Natural killer cell (primary cell): Measurements from ENCODE around the gene DOHH. TPM values are rescaled to one million over a fixed set of nuclear protein-coding genes. Genes with fewer than 3 reads are reported as not detected.
"Not testable (repeated sequence)": the region's sequence is repeated elsewhere in the genome, so short reads cannot be mapped to it uniquely, and the experiment has no call there.

ENCODE experiments used
- ATAC-seq, 3 donors: fragments of 150-1000 bp in 2 of 3; fragments of 200-7000 bp in 1 of 3; cut with Tn5 transposase; 1 replicate in 1 of 3; 2 replicates in 2 of 3; pipeline ENCODE4 v1.10.0; 2021; ENCODE audit warnings: mild to moderate bottlenecking in 2 of 3, moderate library complexity in 2 of 3
- DNase-seq, 2 donors: peaks; one replicate each; pipeline versions ENCODE4 v3.0.0 to v3.0.0-alpha.2; 2013 to 2021; ENCODE audit warnings: mixed read lengths in 1 of 2
- H3K27ac ChIP-seq: one replicate; pipeline ENCODE4 v1.5.1; 2013; ENCODE audit warnings: mild to moderate bottlenecking, low read length
- H3K27me3 ChIP-seq: one replicate; pipeline ENCODE4 v1.6.1; 2013; ENCODE audit warnings: low read length; ENCODE audit not compliant: control insufficient read depth, insufficient read depth
- H3K36me3 ChIP-seq: one replicate; pipeline ENCODE4 v1.6.1; 2013; ENCODE audit warnings: low read length; ENCODE audit not compliant: control insufficient read depth, insufficient read depth
- H3K4me1 ChIP-seq: one replicate; pipeline ENCODE4 v1.6.1; 2013; ENCODE audit warnings: low read length; ENCODE audit not compliant: control insufficient read depth, insufficient read depth
- H3K4me3 ChIP-seq: one replicate; pipeline ENCODE4 v1.5.1; 2013; ENCODE audit warnings: low read length
- H3K9me3 ChIP-seq: one replicate; pipeline ENCODE4 v1.6.1; 2013; ENCODE audit warnings: low read length; ENCODE audit not compliant: control insufficient read depth, insufficient read depth
- H3K27ac Mint-ChIP-seq, 2 donors: one replicate each; pipeline ENCODE4 v1.8.0; 2022; ENCODE audit warnings: mild to moderate bottlenecking in 2 of 2, mixed read lengths in 2 of 2, moderate library complexity in 1 of 2
- H3K27me3 Mint-ChIP-seq, 2 donors: one replicate each; pipeline ENCODE4 v1.8.0; 2022; ENCODE audit warnings: low read depth in 2 of 2, mixed read lengths in 2 of 2
- H3K36me3 Mint-ChIP-seq: one replicate; pipeline ENCODE4 v1.8.0; 2022; ENCODE audit warnings: mixed read lengths
- H3K4me1 Mint-ChIP-seq, 2 donors: one replicate each; pipeline ENCODE4 v1.8.0; 2022; ENCODE audit warnings: mixed read lengths in 2 of 2
- H3K4me3 Mint-ChIP-seq: one replicate; pipeline ENCODE4 v1.8.0; 2022; ENCODE audit warnings: mild to moderate bottlenecking, moderate library complexity, mixed read lengths
- H3K9me3 Mint-ChIP-seq, 2 donors: one replicate each; pipeline ENCODE4 v1.8.0; 2022; ENCODE audit warnings: mixed read lengths in 2 of 2
- WGBS: methylation state at CpG from one replicate; pipeline ENCODE4 v1.1.7; 2013; ENCODE audit warnings: missing lambda C conversion rate; ENCODE audit not compliant: insufficient coverage; 5-methylcytosine and 5-hydroxymethylcytosine counted together
- intact Hi-C: fragments of 100-400 bp; cut with micrococcal nuclease; formaldehyde crosslinking; loops from one replicate; pipeline ENCODE4 v1.14.2; 2022
- total RNA-seq, 4 donors: library from RNA; stranded (reverse); fragments of 120-200 nt in 1 of 4; gene quantifications; one replicate each; pipeline versions ENCODE4 v1.2.3 to v1.2.4, GENCODE V29; 2013 to 2022
- TF ChIP-seq, protein P1 (sequence below): fragments of 200-600 bp; IDR thresholded peaks from one replicate; pipeline ENCODE4 v1.8.0; 2022; ENCODE audit warnings: antibody characterized with exemption

DOHH gene
- total RNA-seq, 3 donors from 2014 or later (not counting 1 experiment from before 2014, with no cell fraction given) = 4.5 to 5.9 (median 4.6) TPM

DNA sequence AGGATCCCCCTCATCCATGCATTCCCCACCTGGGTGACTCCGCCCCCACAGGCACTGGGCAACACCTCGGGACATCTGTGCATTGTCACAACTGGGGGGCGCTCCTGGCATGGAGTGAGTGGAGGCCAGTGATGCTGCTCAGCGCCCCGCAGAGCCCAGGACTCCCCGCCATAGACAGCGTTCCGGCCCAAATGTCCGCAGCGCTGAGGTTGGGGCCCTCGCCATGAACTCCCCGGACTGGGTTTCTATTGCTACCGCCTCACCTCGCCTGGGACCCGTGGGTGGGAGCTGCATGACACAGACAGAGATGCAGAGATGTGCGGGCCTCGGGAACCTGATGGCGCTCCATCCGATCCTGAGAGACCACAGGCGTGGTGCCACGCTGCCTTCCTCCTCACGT is 10.3 kb upstream of the DOHH start:
- no peaks in the 10 kb centered on the region for H3K27me3 ChIP-seq
- TF ChIP-seq, protein P1, sequence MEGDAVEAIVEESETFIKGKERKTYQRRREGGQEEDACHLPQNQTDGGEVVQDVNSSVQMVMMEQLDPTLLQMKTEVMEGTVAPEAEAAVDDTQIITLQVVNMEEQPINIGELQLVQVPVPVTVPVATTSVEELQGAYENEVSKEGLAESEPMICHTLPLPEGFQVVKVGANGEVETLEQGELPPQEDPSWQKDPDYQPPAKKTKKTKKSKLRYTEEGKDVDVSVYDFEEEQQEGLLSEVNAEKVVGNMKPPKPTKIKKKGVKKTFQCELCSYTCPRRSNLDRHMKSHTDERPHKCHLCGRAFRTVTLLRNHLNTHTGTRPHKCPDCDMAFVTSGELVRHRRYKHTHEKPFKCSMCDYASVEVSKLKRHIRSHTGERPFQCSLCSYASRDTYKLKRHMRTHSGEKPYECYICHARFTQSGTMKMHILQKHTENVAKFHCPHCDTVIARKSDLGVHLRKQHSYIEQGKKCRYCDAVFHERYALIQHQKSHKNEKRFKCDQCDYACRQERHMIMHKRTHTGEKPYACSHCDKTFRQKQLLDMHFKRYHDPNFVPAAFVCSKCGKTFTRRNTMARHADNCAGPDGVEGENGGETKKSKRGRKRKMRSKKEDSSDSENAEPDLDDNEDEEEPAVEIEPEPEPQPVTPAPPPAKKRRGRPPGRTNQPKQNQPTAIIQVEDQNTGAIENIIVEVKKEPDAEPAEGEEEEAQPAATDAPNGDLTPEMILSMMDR = no peak
- H3K4me1 Mint-ChIP-seq = peaks cover 36 to 51% of the 10 kb centered on the region in 2 donors
- no peak for ATAC-seq
- no peak for DNase-seq
- no peak overlapping the region for H3K4me3 ChIP-seq
- H3K9me3 Mint-ChIP-seq = no peaks in the 10 kb centered on the region
- no peak overlapping the region for H3K27ac Mint-ChIP-seq
- H3K36me3 ChIP-seq = peaks cover 11% of the 10 kb centered on the region
- H3K4me3 Mint-ChIP-seq = no peak overlapping the region
- H3K36me3 Mint-ChIP-seq = no peaks in the 10 kb centered on the region
- H3K27me3 Mint-ChIP-seq = no peaks in the 10 kb centered on the region
- WGBS = 92% methylated on average over 22 of the region's 22 CpGs
- intact Hi-C loops = no loop called here
- no peak overlapping the region for H3K27ac ChIP-seq
- no peaks in the 10 kb centered on the region for H3K9me3 ChIP-seq
- peaks cover 49% of the 10 kb centered on the region for H3K4me1 ChIP-seq

DNA sequence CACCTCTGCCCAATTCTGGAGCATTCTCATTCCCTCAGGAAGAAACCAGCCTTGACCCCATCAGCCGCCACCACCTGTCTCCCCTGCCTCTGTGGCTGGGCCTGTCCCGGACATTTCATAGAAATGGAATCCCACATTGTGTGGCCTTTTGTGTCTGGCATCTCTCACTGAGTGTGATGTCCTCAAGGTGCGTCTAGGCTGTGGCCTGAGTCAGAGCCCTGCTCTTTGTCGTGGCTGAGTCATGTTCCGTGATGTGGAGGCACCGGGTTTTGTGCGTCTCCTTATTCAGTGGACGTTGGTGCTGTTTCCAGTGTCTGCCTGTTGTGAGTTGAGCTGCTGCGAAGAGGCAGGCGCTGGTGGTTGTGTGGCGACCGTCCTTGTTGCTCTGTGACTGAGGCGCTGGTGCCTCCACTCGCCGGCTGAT is 9.1 kb upstream of the DOHH start:
- H3K36me3 ChIP-seq = peaks cover 11% of the 10 kb centered on the region
- no peak for DNase-seq
- H3K27ac ChIP-seq = no peak overlapping the region
- intact Hi-C loops = no loop called here
- H3K4me3 ChIP-seq = no peak overlapping the region
- Mint-ChIP-seq H3K27ac (peak overlapping the region; percentile 83 to 87), H3K4me1 (peaks cover 39 to 54% of the 10 kb centered on the region in 2 donors), H3K4me3 (peak overlapping the region; percentile 79), H3K36me3 (no peaks in the 10 kb centered on the region), H3K27me3 (no peaks in the 10 kb centered on the region), H3K9me3 (no peaks in the 10 kb centered on the region)
- 67% methylated on average over 15 of the region's 15 CpGs for WGBS
- ATAC-seq = no peak
- TF ChIP-seq, protein P1 = no peak
- peaks cover 56% of the 10 kb centered on the region for H3K4me1 ChIP-seq
- H3K9me3 ChIP-seq = no peaks in the 10 kb centered on the region
- H3K27me3 ChIP-seq = no peaks in the 10 kb centered on the region

DNA sequence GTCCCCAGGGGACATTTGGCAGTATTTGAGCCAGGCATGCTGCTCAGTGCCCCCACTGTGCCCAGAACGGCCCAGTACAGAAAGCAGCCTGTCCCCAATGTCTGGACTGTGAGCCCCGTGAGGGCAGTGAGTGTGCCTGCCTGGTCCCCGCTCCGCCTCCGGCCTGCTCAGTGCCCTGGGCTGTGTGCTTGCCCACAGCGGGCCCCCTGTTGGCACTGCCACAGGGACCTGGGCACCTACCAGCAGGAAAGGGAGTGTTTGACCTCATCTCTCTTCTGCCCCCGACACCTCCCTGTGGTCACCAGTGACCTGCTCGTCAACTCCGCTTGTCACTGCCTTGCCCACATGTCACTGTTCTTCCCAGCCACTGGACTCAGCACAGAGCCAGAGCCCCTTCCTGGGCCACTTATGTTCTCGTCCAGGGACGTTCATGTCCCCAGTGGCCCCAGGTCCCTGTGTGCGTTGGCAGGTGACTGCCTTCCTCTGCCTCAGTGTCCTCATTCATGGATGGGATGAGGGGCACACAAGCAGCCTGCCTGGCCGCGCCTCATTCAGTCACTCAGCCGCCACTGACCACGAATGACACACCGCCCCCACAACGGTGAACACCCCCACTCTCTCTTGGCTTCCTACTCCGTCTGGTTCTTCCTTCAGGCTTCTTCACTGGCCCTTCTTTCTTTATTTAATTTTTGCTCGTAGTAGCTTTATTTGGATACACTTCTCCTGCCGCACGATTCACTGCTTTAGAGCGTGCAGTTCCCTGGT is 8.5 kb upstream of the DOHH start:
- Mint-ChIP-seq H3K4me1 (peaks cover 39 to 54% of the 10 kb centered on the region in 2 donors), H3K36me3 (no peaks in the 10 kb centered on the region), H3K9me3 (no peaks in the 10 kb centered on the region), H3K4me3 (peak overlapping the region; percentile 79), H3K27me3 (no peaks in the 10 kb centered on the region), H3K27ac (peak overlapping the region; percentile 83 to 87)
- ATAC-seq (no peak), DNase-seq (no peak)
- peaks cover 56% of the 10 kb centered on the region for H3K4me1 ChIP-seq
- H3K9me3 ChIP-seq = no peaks in the 10 kb centered on the region
- peaks cover 11% of the 10 kb centered on the region for H3K36me3 ChIP-seq
- H3K4me3 ChIP-seq = no peak overlapping the region
- 63% methylated on average over 23 of the region's 23 CpGs for whole genome bisulfite sequencing
- intact Hi-C loops = no loop called here
- H3K27ac ChIP-seq = peak overlapping the region; percentile 20
- no peaks in the 10 kb centered on the region for H3K27me3 ChIP-seq
- TF ChIP-seq, protein P1 = no peak

DNA sequence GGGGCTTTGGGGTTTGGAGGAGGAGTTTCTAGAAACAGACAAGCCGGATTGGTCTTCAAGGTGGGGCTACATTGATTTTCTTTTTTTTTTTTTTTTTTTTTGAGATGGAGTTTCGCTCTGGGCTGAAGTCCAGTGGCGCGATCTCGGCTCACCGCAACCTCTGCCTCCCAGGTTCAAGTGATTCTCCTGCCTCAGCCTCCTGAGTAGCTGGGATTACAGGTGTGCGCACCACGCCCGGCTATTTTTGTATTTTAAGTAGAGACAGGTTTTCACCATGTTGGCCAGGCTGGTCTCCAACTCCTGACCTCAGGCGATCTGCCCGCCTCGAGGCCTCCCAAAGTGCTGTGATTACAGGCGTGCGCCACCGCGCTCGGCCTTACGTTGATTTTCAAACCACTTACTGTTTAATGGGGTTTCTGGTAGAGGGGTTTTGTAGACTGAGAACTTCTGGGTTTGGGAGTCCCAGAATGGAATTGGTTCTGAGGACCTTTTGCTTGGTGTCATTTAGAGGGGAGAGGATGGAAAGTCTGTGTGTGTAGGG is 7.7 kb upstream of the DOHH start:
- peaks cover 39 to 54% of the 10 kb centered on the region in 2 donors for H3K4me1 Mint-ChIP-seq
- H3K4me3 ChIP-seq, H3K9me3 ChIP-seq, ATAC-seq, DNase-seq, H3K27me3 ChIP-seq, intact Hi-C loops, H3K27me3 Mint-ChIP-seq, H3K9me3 Mint-ChIP-seq, H3K36me3 Mint-ChIP-seq: not testable (repeated sequence)
- H3K27ac Mint-ChIP-seq = peak overlapping the region; percentile 83 to 87
- Histone ChIP-seq H3K4me1 (peaks cover 56% of the 10 kb centered on the region), H3K27ac (peak overlapping the region; percentile 11), H3K36me3 (peaks cover 11% of the 10 kb centered on the region)
- H3K4me3 Mint-ChIP-seq = peak overlapping the region; percentile 62
- 98% methylated on average over 18 of the region's 18 CpGs for WGBS
